ENCODE measurements around the gene AR. TPM values are rescaled to one million over a fixed set of nuclear protein-coding genes. Genes with fewer than 3 reads are reported as not detected.

The AR gene
- total RNA-seq, 1 donor from 2014 or later, result 9.0 TPM

- TF ChIP-seq CTCF (IDR thresholded peaks at IDR 0.05; ENCODE audit: insufficient read depth, low read depth, low read length), result no peak
- no peak for TF ChIP-seq EZH2 (IDR thresholded peaks at IDR 0.05; ENCODE audit: insufficient read depth, low read length)
- Histone ChIP-seq H3K36me3 (ENCODE audit: insufficient read depth, low read length) (no peaks in the 10 kb centered on the region), H3K79me2 (ENCODE audit: insufficient read depth, low read length) (no peaks in the 10 kb centered on the region), H3K27me3 (ENCODE audit: insufficient read depth, low read length) (no peaks in the 10 kb centered on the region), H3K4me2 (ENCODE audit: low read length) (no peak overlapping the region), H3K9ac (ENCODE audit: low read length) (no peak overlapping the region), H4K20me1 (ENCODE audit: insufficient read depth, low read length) (no peaks in the 10 kb centered on the region), H3K9me3 (ENCODE audit: insufficient read depth, low read depth, low read length) (no peaks in the 10 kb centered on the region), H2AFZ (ENCODE audit: low read depth, low read length) (no peak overlapping the region), H3K4me3 (ENCODE audit: insufficient read depth, low read depth, low read length) (no peak overlapping the region), H3K27ac (ENCODE audit: low read depth, low read length) (no peak overlapping the region), H3K4me1 (ENCODE audit: insufficient read depth, low read length) (no peaks in the 10 kb centered on the region)
- DNase-seq (ENCODE audit: low read depth) (no peak), FAIRE-seq (no peak)
- Mint-ChIP-seq H3K27me3 (ENCODE audit: low read depth, unreplicated experiment) (no peaks in the 10 kb centered on the region), H3K4me3 (ENCODE audit: unreplicated experiment) (no peak overlapping the region), H3K27ac (ENCODE audit: unreplicated experiment) (no peak overlapping the region), H3K4me1 (ENCODE audit: low read depth, unreplicated experiment) (no peaks in the 10 kb centered on the region), H3K9me3 (ENCODE audit: unreplicated experiment) (no peaks in the 10 kb centered on the region), H3K36me3 (ENCODE audit: low read depth, unreplicated experiment) (no peaks in the 10 kb centered on the region)
Observed at GRCh38 chrX:67734111-67734753, 190.4 kb downstream of the AR start.

- H3K79me2 ChIP-seq (ENCODE audit: insufficient read depth, low read length), result no peaks in the 10 kb centered on the region
- peak; percentile 26 for FAIRE-seq
- no peak for DNase-seq (ENCODE audit: low read depth)
- no peak overlapping the region for H2AFZ ChIP-seq (ENCODE audit: low read depth, low read length)
- Mint-ChIP-seq H3K27me3 (ENCODE audit: low read depth, unreplicated experiment) (peaks cover 4% of the 10 kb centered on the region), H3K9me3 (ENCODE audit: unreplicated experiment) (no peaks in the 10 kb centered on the region), H3K4me3 (ENCODE audit: unreplicated experiment) (no peak overlapping the region), H3K4me1 (ENCODE audit: low read depth, unreplicated experiment) (peaks cover 3% of the 10 kb centered on the region), H3K27ac (ENCODE audit: unreplicated experiment) (no peak overlapping the region), H3K36me3 (ENCODE audit: low read depth, unreplicated experiment) (no peaks in the 10 kb centered on the region)
- H3K27me3 ChIP-seq (ENCODE audit: insufficient read depth, low read length), result no peaks in the 10 kb centered on the region
- H3K36me3 ChIP-seq (ENCODE audit: insufficient read depth, low read length), result no peaks in the 10 kb centered on the region
- no peak overlapping the region for H3K4me3 ChIP-seq (ENCODE audit: insufficient read depth, low read depth, low read length)
- H3K4me2 ChIP-seq (ENCODE audit: low read length), result no peak overlapping the region
- no peaks in the 10 kb centered on the region for H3K4me1 ChIP-seq (ENCODE audit: insufficient read depth, low read length)
- H3K9ac ChIP-seq (ENCODE audit: low read length), result no peak overlapping the region
- TF ChIP-seq EZH2 (IDR thresholded peaks at IDR 0.05; ENCODE audit: insufficient read depth, low read length) (no peak), CTCF (IDR thresholded peaks at IDR 0.05; ENCODE audit: insufficient read depth, low read depth, low read length) (no peak)
- H3K9me3 ChIP-seq (ENCODE audit: insufficient read depth, low read depth, low read length), result no peaks in the 10 kb centered on the region
- H3K27ac ChIP-seq (ENCODE audit: low read depth, low read length), result no peak overlapping the region
- H4K20me1 ChIP-seq (ENCODE audit: insufficient read depth, low read length), result no peaks in the 10 kb centered on the region
Observed at GRCh38 chrX:67749536-67749935, 205.7 kb downstream of the AR start.

GRCh38 chrX:67750694-67751093 lies 206.9 kb downstream of the AR start:
- Mint-ChIP-seq H3K27ac (ENCODE audit: unreplicated experiment) (no peak overlapping the region), H3K27me3 (ENCODE audit: low read depth, unreplicated experiment) (no peaks in the 10 kb centered on the region), H3K4me3 (ENCODE audit: unreplicated experiment) (no peak overlapping the region), H3K9me3 (ENCODE audit: unreplicated experiment) (no peaks in the 10 kb centered on the region), H3K4me1 (ENCODE audit: low read depth, unreplicated experiment) (peaks cover 3% of the 10 kb centered on the region), H3K36me3 (ENCODE audit: low read depth, unreplicated experiment) (no peaks in the 10 kb centered on the region)
- TF ChIP-seq CTCF (IDR thresholded peaks at IDR 0.05; ENCODE audit: insufficient read depth, low read depth, low read length) (no peak), EZH2 (IDR thresholded peaks at IDR 0.05; ENCODE audit: insufficient read depth, low read length) (no peak)
- no peaks in the 10 kb centered on the region for H3K27me3 ChIP-seq (ENCODE audit: insufficient read depth, low read length)
- no peaks in the 10 kb centered on the region for H4K20me1 ChIP-seq (ENCODE audit: insufficient read depth, low read length)
- DNase-seq (ENCODE audit: low read depth) (no peak), FAIRE-seq (no peak)
- H3K36me3 ChIP-seq (ENCODE audit: insufficient read depth, low read length), result no peaks in the 10 kb centered on the region
- no peaks in the 10 kb centered on the region for H3K79me2 ChIP-seq (ENCODE audit: insufficient read depth, low read length)
- no peak overlapping the region for H3K27ac ChIP-seq (ENCODE audit: low read depth, low read length)
- H2AFZ ChIP-seq (ENCODE audit: low read depth, low read length), result no peak overlapping the region
- no peaks in the 10 kb centered on the region for H3K4me1 ChIP-seq (ENCODE audit: insufficient read depth, low read length)
- H3K9ac ChIP-seq (ENCODE audit: low read length), result no peak overlapping the region
- no peaks in the 10 kb centered on the region for H3K9me3 ChIP-seq (ENCODE audit: insufficient read depth, low read depth, low read length)
- no peak overlapping the region for H3K4me2 ChIP-seq (ENCODE audit: low read length)
- no peak overlapping the region for H3K4me3 ChIP-seq (ENCODE audit: insufficient read depth, low read depth, low read length)
